GM19193 (cell line): ENCODE measurements around the gene PGS1.

Experiments used
- POLR2A ChIP-seq: IDR thresholded peaks from 4 replicates; pipeline ENCODE4 v1.6.1; 2011; ENCODE audit not compliant: insufficient read depth, insufficient read length; ENCODE audit errors: extremely low read depth

Gene PGS1

DNA sequence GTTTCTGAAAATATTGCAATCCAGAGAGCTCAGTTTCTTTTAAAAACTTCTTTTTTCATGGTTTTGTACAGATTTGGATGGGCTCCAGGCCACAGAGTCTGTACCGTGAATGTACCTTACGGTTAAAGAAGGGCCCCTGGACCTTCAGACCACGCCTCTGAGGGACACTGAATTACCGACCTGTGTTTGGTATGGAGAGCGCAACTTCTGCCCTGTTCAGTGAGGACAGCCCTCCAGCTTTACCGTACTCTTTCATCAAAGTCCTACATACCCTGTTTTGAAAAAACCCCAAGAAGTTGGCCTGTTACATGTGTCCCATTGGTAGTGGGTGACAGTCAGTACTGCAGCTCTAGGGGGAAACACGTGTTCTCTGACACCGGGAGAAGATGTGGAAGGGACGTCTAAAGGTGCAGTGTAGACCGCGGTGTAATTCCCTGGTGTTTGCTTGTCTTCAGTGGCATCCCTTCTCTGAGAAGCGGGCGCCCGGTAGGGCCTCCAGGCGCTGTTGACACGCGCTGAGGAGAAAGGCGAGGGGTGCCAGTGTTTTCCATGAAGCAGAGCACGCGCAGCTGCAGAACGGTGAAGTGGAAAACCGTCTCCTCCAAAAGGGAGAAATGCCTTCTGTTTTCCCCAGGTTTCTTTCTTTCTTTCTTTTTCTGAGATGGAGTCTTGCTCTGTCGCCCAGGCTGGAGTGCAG lies 6.2 kb downstream of the PGS1 start:
- no peak for TF ChIP-seq POLR2A

DNA sequence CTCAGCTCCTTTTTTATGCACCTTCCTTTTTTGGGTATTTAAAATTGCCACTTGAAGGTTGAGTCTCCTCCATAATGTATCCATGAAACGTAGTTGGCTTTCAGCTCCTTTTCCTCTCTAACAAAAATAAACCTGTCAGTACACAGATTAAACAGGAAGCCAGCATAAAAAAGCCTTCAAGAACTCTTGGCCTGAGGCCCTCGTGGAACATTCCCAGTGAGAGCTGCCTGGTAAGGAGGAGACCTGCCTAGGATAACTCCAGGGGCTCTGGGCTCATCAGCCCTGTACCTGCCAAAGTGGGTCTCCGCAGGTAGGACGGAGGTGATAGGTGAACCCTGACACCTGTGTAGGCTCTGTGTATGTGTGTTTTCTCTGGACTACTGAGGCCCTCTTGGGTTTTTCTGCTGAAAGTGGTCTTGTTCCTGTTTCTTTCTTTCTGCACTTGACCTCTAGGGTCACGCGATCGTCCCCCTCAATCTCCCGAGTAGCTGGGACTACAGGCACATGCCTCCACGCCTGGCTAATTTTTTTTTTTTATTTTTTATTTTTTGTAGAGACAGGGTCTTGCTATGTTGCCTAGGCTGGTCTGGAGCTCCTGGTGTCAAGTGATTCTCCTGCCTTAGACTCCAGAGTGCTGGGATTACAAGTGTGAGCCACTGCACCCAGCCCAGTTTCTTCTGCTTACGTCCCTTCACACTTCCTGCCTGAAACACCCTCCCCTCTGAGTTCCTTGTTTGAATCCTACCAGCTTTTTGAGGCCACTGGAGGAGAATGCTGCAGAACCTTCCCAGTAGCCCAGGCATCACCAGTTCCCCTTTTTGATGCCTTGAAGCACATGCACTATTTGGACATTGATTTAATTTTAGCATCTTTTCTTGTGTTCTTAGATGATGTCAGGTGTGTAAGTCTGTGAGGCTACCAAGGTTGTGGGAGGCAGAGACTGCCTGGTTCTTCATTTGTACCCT lies 9.8 kb downstream of the PGS1 start:
- TF ChIP-seq POLR2A = no peak

DNA sequence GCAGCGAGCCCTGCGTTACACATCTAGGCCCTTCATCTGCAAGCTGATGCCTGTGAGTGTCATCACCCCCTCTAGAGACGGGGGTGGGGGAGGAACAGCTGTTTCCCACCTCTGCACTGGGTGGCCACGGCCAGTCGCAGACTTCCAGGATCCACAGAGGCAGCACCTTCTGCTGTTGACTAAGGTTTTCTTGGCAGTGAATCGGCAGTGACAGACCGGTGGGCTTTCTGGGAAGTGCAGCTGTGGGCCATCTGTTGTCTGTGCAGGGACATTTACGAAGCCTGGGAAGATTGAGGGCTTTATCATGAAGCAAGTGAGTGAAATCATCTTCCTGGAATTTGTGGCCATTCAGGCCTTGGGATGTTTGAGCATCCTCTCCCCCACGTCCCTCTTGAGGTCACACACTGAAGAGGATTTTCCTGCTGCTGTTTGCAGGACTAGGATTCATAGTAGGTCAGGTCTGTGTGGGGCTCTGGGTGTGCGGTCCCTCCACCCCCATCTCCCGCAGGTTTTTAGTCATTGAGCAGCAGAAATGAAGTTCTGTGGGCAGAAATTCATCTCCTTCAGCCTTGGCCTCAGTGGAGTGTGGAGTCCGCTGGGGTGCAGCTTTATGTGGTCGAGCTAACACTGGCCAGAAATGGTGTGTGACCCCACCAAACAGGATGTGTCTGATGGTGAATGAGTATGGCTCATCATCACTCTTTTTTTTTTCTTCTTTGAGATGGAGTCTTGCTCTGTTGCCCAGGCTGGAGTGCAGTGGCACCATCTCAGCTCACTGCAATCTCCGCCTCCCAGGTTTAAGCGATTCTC lies 12.0 kb downstream of the PGS1 start:
- TF ChIP-seq POLR2A = no peak

DNA sequence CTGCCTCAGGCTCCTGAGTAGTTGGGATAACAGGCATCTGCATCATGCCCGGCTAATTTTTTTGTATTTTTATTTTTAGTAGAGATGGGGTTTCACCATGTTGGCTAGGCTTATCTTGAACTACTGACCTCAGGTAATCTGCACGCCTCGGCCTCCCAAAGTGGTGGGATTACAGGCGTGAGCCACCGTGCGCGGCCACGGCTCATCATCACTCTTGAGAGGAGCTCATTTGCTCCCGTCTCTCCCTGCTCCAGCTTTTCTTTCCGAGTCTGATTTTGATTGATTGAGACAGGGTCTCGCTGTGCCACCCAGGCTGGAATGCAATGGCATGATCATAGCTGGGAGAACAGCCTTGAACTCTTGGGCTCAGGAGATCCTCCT lies 12.6 kb downstream of the PGS1 start:
- TF ChIP-seq POLR2A = no peak

DNA sequence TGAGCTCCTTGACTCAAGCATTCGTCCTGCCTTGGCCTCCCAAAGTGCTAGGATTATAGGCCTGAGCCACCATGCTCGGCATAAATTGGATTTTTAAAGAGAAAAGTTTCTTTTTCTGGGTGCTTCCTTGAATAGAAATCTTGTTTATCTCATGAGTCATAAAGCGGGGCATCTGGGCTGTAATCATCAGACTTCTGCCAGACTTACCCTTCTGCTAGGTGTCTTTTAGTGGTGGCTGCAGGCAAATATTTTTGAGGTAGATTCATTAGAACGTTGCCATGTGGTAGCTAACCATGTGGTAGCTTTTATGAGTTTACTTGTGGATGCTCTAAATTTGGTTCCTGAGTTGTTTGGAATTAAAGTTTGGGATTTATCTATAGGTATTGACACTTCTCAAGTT lies 13.4 kb downstream of the PGS1 start:
- no peak for TF ChIP-seq POLR2A

DNA sequence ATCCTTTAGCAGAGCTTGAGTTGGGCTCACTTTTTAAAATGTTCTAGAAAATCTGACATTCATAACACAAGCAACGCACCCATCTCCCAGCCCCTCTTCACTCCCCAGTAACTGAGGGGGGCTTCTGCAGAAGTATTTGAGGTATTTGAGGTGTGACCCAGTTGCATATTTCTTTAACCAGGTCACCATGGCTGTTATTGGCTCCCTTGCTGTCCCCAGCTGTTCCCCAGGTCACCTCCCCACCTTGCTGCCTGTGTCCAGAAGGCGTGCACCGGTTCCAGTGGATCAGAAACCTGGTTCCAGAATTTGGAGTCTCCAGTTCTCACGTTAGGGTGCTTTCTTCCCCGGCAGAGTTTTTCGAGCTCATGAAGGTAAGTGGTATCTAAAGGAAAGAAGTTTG lies 13.8 kb downstream of the PGS1 start:
- TF ChIP-seq POLR2A = no peak

DNA sequence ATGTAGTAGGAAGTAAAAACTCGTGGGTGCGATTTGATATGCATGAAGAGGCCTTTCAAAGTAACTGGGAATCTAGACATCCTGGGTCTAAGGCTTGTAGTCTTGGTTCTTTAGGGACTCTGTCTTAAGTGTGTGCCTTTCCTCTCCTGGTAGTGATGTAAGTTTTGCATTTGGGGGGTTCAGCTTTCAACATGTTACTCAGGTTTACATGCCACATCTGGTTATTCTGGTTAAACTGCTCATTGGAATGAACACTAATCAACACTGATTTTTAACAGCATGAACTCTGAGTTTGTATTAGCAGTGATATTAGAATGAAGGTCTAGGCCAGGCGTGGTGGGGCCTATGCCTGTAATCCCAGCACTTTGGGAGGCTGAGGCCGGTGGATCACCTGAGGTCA lies 15.1 kb downstream of the PGS1 start:
- TF ChIP-seq POLR2A = no peak

DNA sequence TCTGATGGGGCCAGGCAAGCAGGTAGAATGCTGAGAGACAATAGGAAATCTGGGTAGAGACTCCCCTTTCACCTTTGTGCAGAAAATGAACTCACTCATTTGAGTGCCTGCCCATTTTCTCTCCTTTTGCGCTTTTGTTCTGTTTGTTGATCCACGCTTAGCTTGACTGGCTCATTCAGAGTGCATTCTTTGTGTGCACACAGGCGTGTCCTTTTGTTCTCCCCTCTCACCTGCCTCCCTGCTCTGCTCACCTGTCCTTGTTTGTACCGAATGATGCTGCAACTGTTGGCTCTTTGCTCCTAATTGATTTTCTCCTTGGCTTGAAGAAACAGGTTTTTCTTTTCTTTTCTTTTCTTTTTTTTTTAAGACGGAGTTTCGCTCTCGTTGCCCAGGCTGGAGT lies 15.8 kb downstream of the PGS1 start:
- no peak for TF ChIP-seq POLR2A

DNA sequence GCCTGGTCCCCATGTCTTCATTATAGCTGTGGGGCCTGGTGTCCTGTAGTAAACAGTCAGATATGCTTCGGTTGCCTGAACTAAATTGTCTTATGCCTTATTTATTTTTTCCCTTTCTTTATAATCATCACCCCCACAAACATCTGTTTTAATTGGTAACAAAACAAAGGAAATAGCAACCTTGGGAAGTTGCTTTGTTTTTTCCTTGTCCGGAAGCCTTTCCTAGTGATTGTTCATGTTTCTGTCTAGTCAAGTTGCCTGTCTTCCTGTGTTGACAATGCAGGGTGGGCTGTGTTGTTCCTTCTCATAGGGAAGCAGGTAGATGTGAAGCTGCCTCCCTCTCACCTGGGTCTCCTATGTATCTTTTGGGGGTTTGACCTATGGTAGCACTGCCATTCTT lies 16.7 kb downstream of the PGS1 start:
- TF ChIP-seq POLR2A = no peak

DNA sequence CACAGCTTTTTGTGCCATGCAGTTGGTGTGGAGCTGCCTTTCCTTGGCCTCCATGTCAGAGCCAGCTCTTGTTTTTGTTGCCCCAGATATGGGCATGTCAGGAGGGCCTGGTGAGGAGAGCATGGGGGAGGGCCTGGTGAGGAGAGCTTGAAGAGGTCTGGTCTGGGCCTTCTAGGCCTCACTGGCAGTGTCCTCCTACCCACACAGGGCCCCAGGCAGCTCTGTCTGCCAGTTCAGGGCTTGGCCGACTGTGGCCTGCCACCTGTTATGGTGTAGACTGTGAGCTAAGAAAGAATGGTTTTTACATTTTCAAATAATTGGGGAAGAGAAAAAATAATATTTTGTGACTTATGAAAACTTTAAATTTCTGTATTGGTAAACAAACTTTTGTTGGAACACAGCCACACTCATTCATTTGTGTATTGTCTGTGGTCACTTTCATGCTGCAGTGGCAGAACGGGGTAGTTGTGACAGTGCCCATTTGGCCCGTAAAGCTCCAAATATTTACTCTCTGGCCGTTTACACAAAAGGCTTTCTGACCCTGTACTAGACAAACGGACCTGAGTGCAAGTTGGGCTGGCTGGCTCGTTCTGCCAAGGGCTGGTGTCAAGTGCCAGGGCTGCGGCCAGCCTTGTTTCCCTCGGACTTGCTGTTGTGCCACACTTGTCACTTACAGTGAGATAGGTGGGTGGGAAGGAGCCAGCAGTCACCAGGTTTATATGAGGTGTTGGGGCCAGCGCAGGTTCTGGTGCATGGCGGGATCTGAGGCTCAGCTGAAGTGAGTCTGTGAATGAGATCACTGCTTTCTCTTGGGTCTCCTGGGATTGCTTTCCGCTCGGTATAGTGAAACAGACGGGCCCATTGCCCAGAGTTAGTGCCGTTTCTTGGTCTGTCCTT lies 18.2 kb downstream of the PGS1 start:
- TF ChIP-seq POLR2A = no peak

DNA sequence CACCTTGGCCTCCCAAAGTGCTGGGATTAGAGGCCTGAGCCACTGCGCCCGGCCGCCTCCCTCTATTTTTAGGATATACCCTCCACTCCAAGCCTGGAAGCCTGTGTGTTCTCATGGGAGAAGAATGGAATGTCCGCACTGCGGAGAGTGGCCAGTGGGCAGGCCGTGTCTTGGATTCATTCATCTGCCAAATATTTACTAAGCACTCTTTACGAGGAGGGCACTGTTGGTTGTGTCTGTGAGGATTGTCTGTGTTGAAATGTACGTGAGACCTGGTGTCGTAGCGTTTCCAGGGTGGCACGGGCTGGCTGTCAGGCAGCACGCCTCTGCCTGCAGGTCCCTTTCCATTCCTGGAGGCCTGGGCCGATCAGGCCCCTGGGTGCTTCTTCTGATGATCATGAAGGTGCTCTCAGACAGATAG lies 19.2 kb downstream of the PGS1 start:
- no peak for TF ChIP-seq POLR2A

DNA sequence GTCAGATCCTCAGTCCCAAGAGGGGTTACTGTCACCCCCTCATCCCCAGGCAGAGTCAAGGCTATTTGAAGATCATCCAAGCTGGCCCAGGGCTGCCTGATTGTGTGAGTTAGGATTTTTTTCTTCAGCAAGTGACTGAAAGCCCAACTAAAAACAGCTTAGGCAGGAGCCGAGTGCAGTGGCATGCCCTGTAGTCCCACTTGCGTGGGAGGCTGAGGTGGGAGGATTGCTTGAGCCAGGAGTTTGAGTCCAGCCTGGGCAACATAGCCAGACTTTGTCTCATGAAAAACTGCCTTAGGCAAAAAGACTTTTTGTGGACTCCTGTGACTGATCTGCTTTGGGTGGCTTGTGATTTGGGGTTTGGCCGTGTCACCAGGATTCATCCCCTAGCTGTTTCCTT lies 19.9 kb downstream of the PGS1 start:
- no peak for TF ChIP-seq POLR2A

DNA sequence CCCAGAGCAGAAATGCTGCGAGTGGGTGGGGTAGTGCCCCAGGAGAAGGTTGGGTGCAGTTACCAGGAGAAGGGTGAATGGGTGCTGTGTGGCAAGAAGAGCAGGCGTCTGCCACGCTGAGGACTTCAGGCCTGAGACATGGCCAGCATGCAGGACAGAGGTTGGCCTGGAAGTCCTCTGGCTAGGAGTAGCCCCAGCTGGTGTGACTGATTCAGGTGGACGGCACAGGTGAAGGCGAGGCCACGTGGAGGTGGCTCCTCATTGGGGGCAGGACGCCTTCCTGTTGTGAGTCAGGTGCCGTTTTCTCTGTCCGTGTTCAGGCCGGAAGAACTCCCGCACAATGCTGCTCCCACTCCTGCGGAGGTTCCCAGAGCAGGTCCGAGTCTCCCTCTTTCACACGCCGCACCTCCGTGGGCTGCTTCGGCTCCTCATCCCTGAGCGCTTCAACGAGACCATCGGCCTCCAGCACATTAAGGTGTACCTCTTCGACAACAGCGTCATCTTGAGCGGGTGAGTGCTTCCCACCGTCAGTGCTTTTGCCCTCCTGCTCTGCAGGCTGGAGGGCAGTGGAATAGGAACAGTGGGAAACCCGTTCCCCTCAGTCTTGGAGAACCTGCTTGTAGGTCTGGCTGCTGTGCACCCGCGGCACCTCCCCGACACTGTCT lies 20.7 kb downstream of the PGS1 start:
- no peak for TF ChIP-seq POLR2A

DNA sequence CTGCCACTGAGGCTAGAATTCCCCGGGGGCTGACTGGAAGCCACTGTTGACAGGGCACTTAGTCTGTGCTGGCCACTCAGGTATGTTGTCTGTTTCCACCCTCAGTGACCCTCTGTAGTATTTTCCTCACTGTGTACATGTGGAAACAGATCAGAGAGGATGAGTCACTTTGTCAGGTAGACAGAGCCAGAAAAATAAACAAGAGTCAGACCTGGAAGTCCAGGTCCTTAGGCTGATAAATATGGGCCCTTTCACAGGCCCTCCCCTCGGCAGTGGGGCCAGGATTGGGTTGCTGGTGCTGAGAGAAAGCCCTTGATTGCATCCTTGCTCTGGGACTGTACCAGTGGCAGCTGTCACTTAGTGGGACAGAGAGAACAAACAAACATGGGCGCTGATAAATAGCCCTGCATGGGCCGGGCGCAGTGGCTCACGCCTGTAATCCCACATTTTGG lies 21.3 kb downstream of the PGS1 start:
- TF ChIP-seq POLR2A = no peak
